ENCODE data around the gene FAT4.

The FAT4 gene

DNA sequence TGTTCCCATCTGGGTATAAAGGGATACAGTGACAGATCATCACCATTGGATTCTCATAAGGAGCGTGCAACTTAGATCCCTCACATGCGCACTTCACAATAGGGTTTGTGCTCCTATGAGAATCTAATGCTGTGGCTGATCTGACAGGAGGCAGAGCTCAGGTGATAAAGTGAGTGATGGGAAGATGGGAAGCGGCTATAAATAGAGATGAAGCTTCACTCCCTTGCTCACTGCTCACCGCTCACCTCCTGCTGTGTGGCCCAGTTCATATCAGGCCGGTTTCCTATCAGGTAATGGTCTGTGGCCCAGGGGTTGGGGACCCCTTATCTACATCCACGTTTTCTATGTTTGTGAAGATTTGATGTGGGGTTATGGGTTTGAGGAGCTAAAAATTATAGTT lies 43.7 kb downstream of the FAT4 start:
- H3K4me2 ChIP-seq (ENCODE audit: insufficient read depth, low read length), result no peak overlapping the region
- no peaks in the 10 kb centered on the region for H4K20me1 ChIP-seq (ENCODE audit: insufficient read depth, low read length)
- H3K27me3 ChIP-seq (ENCODE audit: insufficient read depth, low read length, poor library complexity), result no peaks in the 10 kb centered on the region
- no peaks in the 10 kb centered on the region for H3K9me3 ChIP-seq (ENCODE audit: insufficient read depth, low read length, severe bottlenecking)
- no peak overlapping the region for H3K4me3 ChIP-seq (ENCODE audit: low read depth in 1 of 2, low read length in 2 of 2)
- H3K36me3 ChIP-seq (ENCODE audit: insufficient read depth, low read length), result no peaks in the 10 kb centered on the region
- H3K27ac ChIP-seq (ENCODE audit: low read length), result no peak overlapping the region
- no peak overlapping the region for H3K9ac ChIP-seq (ENCODE audit: low read depth, low read length)
- no peak overlapping the region for H2AFZ ChIP-seq (ENCODE audit: low read depth, low read length)
- ATAC-seq (ENCODE audit: insufficient read depth, low read depth) (no peak), DNase-seq (no peak)
- H3K4me1 ChIP-seq (ENCODE audit: insufficient read depth, low read length), result no peaks in the 10 kb centered on the region
- TF ChIP-seq, protein P1, sequence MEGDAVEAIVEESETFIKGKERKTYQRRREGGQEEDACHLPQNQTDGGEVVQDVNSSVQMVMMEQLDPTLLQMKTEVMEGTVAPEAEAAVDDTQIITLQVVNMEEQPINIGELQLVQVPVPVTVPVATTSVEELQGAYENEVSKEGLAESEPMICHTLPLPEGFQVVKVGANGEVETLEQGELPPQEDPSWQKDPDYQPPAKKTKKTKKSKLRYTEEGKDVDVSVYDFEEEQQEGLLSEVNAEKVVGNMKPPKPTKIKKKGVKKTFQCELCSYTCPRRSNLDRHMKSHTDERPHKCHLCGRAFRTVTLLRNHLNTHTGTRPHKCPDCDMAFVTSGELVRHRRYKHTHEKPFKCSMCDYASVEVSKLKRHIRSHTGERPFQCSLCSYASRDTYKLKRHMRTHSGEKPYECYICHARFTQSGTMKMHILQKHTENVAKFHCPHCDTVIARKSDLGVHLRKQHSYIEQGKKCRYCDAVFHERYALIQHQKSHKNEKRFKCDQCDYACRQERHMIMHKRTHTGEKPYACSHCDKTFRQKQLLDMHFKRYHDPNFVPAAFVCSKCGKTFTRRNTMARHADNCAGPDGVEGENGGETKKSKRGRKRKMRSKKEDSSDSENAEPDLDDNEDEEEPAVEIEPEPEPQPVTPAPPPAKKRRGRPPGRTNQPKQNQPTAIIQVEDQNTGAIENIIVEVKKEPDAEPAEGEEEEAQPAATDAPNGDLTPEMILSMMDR (IDR thresholded peaks at IDR 0.05; ENCODE audit: borderline replicate concordance, extremely low read depth, low read length, poor library complexity, severe bottlenecking), result no peak
- TF ChIP-seq EZH2 (IDR thresholded peaks at IDR 0.05; ENCODE audit: borderline replicate concordance, low read depth, low read length, severe bottlenecking), result no peak
- H3K79me2 ChIP-seq (ENCODE audit: insufficient read depth, low read length), result no peaks in the 10 kb centered on the region

DNA sequence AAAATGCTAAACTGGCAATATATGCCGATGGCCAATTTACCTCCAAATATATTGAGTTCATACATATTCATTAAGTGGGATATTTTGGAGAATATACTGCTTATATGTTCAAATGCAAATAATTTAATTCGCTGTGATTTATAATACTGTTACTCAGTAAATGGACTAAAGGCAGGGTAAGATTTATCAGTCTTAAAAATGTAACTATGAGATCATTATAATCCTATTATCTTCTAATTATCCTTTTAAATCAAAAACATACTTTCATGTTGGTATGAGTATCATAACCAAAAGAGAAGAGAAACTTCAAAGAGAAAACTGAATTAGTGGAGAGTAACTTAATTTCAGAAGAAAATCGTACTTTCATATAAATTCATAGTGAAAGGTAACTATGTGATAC lies 44.6 kb downstream of the FAT4 start:
- no peaks in the 10 kb centered on the region for H4K20me1 ChIP-seq (ENCODE audit: insufficient read depth, low read length)
- H3K9ac ChIP-seq (ENCODE audit: low read depth, low read length), result no peak overlapping the region
- TF ChIP-seq, protein P1 (IDR thresholded peaks at IDR 0.05; ENCODE audit: borderline replicate concordance, extremely low read depth, low read length, poor library complexity, severe bottlenecking), result no peak
- no peak overlapping the region for H3K4me3 ChIP-seq (ENCODE audit: low read depth in 1 of 2, low read length in 2 of 2)
- no peaks in the 10 kb centered on the region for H3K36me3 ChIP-seq (ENCODE audit: insufficient read depth, low read length)
- no peaks in the 10 kb centered on the region for H3K27me3 ChIP-seq (ENCODE audit: insufficient read depth, low read length, poor library complexity)
- H3K27ac ChIP-seq (ENCODE audit: low read length), result no peak overlapping the region
- DNase-seq (no peak), ATAC-seq (ENCODE audit: insufficient read depth, low read depth) (no peak)
- H3K9me3 ChIP-seq (ENCODE audit: insufficient read depth, low read length, severe bottlenecking), result no peaks in the 10 kb centered on the region
- no peak overlapping the region for H2AFZ ChIP-seq (ENCODE audit: low read depth, low read length)
- no peak overlapping the region for H3K4me2 ChIP-seq (ENCODE audit: insufficient read depth, low read length)
- no peaks in the 10 kb centered on the region for H3K4me1 ChIP-seq (ENCODE audit: insufficient read depth, low read length)
- H3K79me2 ChIP-seq (ENCODE audit: insufficient read depth, low read length), result no peaks in the 10 kb centered on the region

DNA sequence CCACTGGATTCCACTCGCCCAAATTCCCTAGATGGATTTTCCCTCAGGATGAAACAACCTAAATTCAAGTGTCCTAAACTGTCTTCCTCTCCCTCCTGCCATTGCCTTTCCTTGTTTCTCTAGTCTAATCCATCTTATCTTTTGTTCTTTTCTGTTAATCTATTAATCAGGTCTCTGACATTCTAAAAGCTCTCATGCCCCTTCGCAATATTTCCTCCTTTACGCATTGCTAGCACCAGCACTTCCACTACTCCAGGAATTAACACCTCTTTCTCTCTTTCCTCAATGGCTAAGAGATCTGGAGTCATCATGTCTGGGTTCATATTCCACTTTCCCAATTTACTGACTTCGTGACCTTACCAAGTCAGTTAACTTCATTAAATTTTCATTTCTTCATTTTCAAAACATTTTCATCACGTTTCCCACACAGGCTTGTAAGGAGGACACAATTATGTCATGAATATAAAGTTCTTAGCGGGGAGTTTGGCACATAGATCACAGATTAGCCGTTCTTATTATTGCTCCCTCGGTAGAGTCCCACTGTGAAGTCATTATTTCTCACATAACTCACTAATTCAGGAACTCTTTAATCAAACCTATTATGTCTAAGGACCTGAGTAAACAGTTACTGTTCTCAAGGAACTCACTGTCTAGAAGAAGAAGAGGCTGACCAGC lies 45.3 kb downstream of the FAT4 start:
- Histone ChIP-seq H3K27me3 (ENCODE audit: insufficient read depth, low read length, poor library complexity) (no peaks in the 10 kb centered on the region), H3K36me3 (ENCODE audit: insufficient read depth, low read length) (no peaks in the 10 kb centered on the region), H3K4me1 (ENCODE audit: insufficient read depth, low read length) (no peaks in the 10 kb centered on the region), H3K9ac (ENCODE audit: low read depth, low read length) (no peak overlapping the region), H3K4me3 (ENCODE audit: low read depth in 1 of 2, low read length in 2 of 2) (no peak overlapping the region), H3K27ac (ENCODE audit: low read length) (no peak overlapping the region), H4K20me1 (ENCODE audit: insufficient read depth, low read length) (no peaks in the 10 kb centered on the region), H3K9me3 (ENCODE audit: insufficient read depth, low read length, severe bottlenecking) (no peaks in the 10 kb centered on the region), H3K79me2 (ENCODE audit: insufficient read depth, low read length) (no peaks in the 10 kb centered on the region), H2AFZ (ENCODE audit: low read depth, low read length) (no peak overlapping the region), H3K4me2 (ENCODE audit: insufficient read depth, low read length) (no peak overlapping the region)
- ATAC-seq (ENCODE audit: insufficient read depth, low read depth) (no peak), DNase-seq (no peak)
- TF ChIP-seq, protein P1 (IDR thresholded peaks at IDR 0.05; ENCODE audit: borderline replicate concordance, extremely low read depth, low read length, poor library complexity, severe bottlenecking), result no peak
- TF ChIP-seq EZH2 (IDR thresholded peaks at IDR 0.05; ENCODE audit: borderline replicate concordance, low read depth, low read length, severe bottlenecking), result no peak

DNA sequence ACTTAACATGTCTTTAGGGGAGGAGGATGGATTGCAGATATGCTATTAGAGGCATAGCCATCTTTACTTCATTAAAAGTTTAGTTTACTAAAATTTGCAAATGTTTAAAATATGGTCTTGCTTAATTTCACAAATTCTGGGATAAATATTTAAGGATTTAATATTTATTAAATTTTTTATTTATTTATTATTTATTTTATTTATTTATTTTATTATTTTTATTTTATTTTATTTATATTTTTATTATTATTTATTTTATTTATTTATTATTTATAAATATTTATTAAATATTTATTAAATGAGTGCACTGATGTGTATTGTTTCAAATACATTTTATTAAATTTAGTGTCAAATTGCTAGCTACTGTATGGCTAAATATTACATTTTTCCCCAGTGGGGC lies 46.0 kb downstream of the FAT4 start:
- H3K27me3 ChIP-seq (ENCODE audit: insufficient read depth, low read length, poor library complexity), result no peaks in the 10 kb centered on the region
- H4K20me1 ChIP-seq (ENCODE audit: insufficient read depth, low read length), result no peaks in the 10 kb centered on the region
- no peak overlapping the region for H2AFZ ChIP-seq (ENCODE audit: low read depth, low read length)
- H3K9ac ChIP-seq (ENCODE audit: low read depth, low read length), result no peak overlapping the region
- no peaks in the 10 kb centered on the region for H3K9me3 ChIP-seq (ENCODE audit: insufficient read depth, low read length, severe bottlenecking)
- TF ChIP-seq EZH2 (IDR thresholded peaks at IDR 0.05; ENCODE audit: borderline replicate concordance, low read depth, low read length, severe bottlenecking), result no peak
- TF ChIP-seq, protein P1 (IDR thresholded peaks at IDR 0.05; ENCODE audit: borderline replicate concordance, extremely low read depth, low read length, poor library complexity, severe bottlenecking), result no peak
- H3K4me1 ChIP-seq (ENCODE audit: insufficient read depth, low read length), result no peaks in the 10 kb centered on the region
- no peak overlapping the region for H3K4me3 ChIP-seq (ENCODE audit: low read depth in 1 of 2, low read length in 2 of 2)
- H3K79me2 ChIP-seq (ENCODE audit: insufficient read depth, low read length), result no peaks in the 10 kb centered on the region
- H3K4me2 ChIP-seq (ENCODE audit: insufficient read depth, low read length), result no peak overlapping the region
- DNase-seq, result no peak
- H3K27ac ChIP-seq (ENCODE audit: low read length), result no peak overlapping the region
- H3K36me3 ChIP-seq (ENCODE audit: insufficient read depth, low read length), result no peaks in the 10 kb centered on the region
- no peak for ATAC-seq (ENCODE audit: insufficient read depth, low read depth)

Data from DND-41 (cell line).